Stimulated activated CD8-positive, alpha-beta memory T cell treated with anti-CD3 and anti-CD28 coated beads, Interleukin-7, amount 100 ng/mL, for 48 hours (primary cell): ENCODE results near the gene SCN10A.

Source experiments
- DNase-seq, 2 donors: peaks; one replicate each; pipeline ENCODE4 v3.0.0-alpha.2; 2020; ENCODE audit warnings: low read depth in 1 of 2; ENCODE audit errors: extremely low read depth in 1 of 2

The SCN10A gene

DNA sequence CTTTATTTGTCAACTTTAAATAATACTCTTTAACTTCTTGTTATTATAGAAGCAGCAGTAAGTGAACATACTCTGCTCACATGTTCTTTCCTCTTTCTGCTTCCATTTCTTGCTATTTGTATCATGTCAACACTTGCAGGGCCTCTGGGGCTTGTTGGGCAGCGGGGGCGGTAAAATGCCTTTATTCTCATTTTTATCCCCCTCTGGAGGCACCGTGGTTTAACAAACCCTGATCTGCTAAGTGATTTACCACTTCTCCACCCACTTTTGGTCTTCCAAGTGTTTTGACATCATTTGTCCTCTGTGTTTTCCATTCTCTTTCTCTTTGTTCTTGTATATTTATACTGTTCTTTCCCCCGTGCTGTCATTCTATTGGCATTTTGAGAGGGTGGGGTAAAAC lies 33.9 kb downstream of the SCN10A start:
- no peak for DNase-seq

DNA sequence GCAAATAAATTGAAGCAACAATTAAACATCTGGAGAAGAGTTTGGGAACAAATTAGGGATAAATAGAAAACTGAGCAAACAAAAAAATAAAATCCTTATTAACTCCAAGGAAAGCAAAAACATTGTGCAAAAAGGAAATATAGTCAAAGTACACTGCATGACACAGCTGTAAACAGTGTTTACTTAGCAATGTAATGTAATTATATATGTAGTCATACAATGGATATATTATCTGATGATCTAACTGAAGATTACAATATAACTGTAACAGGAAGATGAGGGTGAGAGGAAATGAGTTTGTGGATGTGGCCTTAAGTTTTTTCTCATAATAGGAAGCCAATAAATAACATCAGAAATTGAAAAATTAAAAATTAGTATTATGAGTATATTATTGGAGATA lies 42.5 kb downstream of the SCN10A start:
- no peak for DNase-seq

DNA sequence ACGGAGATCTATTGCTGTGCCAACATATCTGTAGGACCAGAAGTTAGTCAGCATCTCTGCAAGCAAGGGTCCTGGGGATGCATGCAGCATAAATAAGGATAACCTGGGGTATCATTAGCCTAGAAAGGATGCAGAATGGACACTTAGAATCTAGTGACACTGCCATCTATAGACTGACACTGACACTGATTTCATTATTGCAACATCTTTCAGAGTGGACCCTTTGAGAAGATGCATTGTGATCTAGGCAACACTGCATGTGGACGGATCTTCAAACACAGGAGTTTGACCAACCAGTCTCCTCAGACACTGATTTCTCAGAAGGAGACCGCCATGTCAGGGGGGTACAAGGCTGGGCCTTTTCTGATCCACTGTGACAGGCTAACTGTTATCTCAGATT lies 52.4 kb downstream of the SCN10A start:
- DNase-seq, result no peak

DNA sequence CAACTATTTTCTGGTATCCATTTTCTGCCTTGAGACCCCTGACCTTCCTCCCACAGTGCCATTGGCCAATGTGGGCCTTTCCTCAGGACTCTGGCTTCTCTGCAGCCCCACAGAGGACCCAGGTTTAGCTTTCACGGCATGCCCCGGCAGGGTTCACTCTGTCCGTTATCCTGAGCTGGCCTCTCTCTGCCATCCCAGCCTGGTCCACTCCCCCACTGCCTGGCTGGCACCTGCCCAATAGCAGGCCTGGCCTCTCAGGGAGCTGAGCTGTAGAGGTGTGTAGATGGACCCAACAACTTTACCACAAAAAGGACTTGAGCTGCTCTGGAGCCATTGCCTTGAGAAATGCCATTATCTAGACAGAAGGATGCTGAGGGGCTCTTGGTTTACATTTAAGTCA lies 57.5 kb downstream of the SCN10A start:
- no peak for DNase-seq

DNA sequence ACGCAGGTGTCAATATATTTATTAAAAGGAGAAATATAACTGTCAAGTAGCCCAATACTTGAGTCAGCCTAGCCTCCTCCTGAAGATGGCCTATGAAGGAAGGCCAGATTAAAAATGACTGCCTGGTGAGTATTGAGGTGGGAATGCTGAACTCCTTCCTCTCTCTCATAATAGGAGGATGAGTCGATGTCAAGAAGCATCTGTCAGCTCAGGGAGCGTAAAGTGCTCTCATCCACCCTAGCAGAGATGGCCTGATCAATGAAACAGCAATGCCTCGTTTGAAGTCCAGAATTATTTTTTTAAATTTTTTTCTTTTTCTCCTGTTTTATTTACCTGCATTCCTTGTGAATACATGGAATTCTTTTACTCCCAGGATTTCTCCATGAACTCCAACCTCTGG lies 58.3 kb downstream of the SCN10A start:
- DNase-seq, result no peak

DNA sequence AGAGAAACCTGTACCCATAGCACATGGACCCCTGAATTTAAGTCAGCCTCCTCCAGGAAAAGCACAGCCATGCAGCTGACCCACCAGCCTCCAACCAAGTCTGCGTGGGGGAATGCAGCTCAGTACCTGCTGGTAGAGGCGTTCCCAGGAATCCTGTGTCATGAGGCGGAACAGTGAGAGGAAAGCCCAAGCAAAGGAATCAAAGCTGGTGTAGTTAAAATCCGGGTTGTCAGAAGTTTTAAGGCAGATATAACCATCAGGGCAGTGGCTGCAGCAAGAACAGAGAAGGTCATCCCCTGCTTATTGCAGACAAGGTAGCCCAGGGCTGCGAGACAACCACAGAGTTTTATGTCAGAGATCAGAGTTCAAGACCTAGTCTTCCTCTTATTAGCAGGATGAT lies 59.1 kb downstream of the SCN10A start:
- DNase-seq, result no peak

DNA sequence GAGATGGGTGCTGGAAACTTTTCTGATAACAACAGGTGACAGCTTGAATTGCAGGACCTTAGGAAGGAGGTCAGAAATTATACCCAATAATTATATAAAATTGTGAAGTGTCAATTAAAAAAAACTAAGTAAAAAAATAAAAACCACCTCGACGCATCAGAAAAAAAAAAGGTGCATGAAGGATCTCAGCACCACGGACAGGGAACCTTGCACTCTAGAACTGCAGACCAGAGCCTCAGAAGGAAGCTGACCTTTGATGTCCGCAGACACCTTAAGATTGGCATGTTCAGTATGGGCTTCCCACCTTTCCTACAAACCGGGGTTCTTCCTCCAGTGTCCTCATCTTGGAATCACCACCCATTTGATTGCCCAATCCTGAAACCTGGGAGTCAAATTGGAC lies 60.9 kb downstream of the SCN10A start:
- no peak for DNase-seq

DNA sequence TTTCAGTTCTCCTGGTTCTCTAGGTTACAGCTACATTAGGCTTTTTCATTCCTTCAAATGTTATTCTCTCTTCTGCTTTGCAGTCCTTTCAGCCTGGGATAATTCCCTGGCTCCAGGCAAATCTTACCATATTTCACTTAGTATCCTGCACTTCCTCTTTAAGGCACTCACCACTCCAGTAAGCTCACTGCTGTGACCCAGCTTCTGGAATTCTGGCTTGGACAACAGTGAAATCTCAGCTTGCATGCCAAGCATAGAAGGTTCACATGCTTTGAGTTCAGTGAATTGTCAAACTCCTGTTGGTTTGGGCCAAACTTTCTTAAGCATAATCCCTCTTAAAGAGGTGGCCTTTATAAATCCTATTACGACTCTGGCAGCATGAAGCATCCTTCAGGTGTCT lies 69.4 kb downstream of the SCN10A start:
- no peak for DNase-seq

DNA sequence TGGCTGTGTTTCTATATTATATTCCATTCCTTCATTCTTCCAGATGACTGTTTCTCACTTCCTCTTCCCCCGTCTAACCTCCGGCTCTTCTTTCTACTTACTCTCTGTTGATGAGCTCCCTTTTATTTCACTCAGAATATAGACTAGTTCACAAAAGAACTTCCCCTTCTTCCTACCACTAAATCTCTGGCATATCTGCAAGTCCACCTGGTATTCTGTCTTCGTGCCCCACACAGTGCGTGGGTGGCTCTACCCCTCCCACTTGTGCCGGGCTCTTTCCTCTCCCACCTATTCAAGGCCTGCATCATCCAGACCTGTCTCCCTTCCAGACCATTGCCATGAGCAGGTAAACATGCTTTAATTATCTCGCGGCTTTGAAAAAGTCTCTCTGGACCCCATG lies 73.0 kb downstream of the SCN10A start:
- DNase-seq, result no peak

DNA sequence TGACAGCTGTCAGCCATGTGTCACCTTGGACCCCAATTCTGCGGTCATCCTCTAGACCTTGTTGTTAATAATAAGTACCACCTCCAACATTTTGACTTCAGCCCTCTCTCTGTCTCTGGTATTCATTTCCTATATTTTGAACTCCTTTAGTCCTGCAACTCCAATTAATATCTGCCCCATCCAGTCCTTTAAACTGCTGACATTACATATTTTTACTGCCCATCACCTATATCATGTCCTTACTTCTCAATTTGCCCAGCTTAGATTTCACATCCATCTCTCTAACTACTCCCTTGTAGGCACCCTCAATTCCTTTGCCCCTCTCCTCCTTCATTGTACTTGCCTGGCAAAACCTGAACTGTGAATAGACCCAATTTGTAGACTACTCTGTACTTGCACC lies 73.5 kb downstream of the SCN10A start:
- DNase-seq, result no peak

DNA sequence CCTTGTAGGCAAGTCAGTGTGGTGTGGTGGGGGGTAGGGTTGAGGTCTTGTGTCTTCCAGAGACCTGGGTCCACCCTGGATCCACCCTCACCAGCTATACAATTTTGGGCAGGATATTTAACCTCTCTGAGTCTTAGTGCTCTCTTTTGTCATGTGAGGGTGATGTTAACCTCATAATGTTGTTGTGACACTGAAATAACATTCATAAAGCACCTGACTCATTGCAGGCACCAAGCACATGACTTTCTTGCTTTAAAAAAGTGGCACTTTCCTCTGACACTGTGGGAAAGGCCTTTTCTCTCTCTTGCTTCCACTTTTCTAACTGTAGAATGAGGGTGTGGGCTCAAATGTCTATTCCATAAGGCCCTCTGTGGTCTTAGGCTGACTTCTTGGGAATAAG lies 75.5 kb downstream of the SCN10A start:
- no peak for DNase-seq

DNA sequence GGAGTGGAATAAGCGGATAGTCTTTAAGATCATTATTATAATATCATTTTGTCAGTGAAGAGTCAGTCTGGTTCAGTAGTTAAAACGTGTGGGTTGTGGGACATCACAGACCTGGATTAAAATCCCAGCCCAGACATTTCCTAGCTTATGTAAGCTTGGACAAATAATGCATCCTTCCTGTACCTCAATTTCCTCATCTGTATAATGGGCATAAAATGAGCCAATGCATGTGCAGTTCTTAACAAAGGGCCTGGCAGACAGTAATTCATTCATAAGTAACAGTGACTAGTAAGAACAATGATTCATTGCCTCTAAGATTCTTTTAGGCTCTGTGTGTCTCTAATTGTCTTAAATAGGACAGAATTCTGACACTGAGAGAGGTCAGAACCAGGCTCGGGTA lies 76.1 kb downstream of the SCN10A start:
- DNase-seq, result no peak

DNA sequence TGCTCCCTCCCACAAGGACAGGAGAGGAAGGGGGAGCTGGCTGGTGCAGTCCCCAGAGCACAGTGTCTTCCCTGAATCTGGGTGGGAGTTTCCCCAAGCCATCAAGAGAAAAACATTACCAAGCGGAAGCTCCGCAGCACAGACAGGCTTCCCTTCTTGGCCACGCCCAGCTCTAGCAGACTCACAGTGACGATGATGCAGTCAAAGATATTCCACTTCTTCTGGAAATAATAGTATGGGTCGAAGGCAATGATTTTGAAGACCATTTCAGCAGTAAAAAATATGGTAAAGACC lies 76.7 kb downstream of the SCN10A start:
- no peak for DNase-seq

DNA sequence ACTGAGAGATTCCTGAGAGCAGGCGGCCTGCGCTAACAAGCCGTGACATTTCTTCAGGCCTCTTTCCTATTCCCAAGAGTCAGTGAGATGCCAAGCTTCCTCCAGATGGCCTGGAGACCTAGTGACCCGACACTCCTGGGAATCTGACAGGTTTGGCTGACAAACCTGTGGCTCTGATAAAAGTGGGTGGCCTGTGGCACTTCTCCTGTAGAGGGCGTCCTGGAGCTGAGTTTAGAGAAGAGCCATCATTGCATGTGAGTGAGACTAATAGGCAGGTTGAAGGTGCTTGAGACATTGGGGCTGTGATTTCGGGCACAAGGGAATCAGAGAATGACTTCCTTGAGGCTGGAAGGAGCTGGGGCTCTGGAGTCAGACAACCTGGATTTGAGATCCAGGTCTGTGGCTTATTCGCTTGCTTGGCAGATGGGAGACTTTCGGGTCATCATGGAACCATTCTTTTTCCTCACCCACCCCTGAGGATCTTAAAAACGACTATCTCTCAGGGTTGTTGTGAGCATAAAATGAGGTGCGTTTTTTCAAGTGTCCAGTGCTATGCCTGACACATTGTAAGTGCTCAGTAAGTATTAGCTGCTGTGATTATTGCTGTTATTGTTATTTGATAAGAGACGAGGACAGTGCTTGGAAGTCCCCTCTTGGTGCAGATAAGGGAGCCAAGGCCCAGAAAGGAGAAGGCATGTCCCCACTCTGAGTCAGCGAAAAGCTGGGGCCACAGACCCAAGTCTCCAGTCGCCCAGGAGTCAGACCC lies 77.2 kb downstream of the SCN10A start:
- DNase-seq, result peak in 1 of 2 donors; percentile 7

DNA sequence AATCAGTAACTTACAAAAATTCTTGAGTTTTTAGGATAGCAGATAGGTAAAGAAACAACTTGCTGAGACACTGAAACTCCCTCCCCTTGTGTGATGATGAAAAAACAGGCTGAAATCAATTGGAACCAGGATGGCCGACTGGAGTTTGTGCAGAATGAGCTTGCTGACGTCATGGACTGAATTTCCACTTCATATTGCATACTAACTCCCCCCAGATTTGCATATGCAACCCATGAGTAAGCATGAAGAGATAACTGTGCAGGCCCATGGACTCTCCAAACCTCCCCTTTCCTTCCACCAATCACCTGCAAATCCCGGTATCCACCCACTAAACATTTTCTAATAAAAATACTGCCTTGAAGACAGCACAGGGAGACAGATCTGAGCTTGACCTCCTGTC lies 84.5 kb downstream of the SCN10A start:
- no peak for DNase-seq

DNA sequence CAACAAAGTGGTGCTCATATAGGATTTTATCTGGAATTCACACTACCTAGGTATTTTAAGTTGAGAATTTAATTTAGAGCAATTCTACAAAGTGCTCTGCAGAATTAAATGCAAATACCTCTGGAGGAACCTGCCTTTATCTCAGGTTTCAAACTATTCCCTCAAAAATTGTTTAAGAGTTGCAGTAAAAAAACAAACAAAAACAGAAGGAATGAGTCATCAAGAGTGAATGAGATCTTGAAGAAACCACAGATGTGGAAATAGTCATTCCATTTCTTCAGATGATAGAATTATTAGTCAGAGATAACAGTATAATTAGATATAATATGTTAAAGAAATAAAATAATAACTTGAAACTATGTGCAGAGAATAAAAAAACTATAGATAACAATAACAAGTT lies 85.7 kb downstream of the SCN10A start:
- no peak for DNase-seq

DNA sequence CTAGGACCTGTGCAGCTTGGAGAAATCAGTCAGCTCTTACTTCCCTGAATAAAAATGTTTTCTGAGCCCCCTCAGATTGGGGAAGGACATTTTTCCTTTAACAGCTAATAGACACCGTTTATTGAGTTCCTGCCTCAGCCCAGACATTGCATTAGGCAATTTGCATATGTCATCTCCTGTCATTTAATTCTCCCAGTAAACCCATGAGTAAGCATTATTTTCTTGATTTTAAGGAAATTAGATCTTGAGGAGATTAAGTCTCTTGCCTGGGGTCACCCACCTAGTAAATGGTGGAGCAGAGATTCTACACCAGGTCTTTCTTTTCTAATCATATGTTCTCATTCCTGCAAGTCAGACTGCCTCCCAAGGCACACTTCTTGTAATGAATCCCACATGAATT lies 88.0 kb downstream of the SCN10A start:
- no peak for DNase-seq

DNA sequence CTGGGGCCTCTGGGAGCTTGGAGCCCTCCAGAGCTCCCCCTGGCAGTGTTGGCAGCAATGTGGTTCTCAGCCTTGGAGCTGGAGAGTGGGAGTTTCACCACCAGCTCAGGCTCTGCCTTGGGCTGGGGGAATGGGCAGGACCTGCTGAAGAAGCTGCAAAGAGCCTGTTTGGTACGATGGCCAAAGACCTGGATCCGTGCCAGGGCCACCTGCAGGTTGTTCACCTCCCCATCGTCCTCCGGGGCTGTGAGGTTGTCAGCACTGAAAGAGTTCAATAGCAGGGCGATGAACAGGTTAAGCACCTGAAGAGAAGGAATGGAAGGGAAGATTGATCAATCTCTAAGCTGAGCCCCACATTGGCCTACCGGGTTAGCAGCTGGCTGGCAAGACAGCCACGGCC lies 89.3 kb downstream of the SCN10A start:
- DNase-seq, result no peak

DNA sequence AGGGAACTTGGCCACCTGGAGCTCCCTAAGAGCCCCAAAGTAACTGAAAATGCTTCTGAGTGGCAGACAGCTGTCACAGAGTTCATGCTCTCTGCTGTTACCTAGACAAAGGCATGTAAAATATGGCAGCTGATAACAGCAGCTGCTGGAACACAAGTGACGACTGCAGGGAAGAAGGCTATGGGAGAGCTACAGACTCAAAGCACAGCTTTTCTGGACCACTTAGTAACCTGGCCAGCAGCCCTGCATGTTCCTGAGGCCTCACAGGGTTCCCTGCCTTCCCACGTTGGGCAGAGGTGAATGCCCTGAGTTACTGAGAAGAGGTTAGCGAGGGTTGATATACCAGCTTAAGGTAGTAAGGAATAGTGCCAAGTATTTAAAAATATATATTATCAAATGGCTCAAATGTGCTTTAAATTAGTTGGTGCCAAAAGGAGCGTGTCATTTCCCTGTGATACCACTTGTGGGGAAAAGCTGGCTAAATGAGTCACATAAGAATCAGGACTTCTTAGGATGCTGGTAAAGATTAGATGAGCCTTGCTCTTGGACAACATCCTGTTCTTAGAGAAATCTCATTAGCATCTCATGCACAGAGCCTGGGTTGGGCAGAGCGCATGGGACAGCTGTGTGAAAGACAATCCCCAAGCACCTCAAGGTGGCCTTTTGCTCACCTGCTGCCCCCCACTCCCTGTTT lies 90.1 kb downstream of the SCN10A start:
- no peak for DNase-seq

DNA sequence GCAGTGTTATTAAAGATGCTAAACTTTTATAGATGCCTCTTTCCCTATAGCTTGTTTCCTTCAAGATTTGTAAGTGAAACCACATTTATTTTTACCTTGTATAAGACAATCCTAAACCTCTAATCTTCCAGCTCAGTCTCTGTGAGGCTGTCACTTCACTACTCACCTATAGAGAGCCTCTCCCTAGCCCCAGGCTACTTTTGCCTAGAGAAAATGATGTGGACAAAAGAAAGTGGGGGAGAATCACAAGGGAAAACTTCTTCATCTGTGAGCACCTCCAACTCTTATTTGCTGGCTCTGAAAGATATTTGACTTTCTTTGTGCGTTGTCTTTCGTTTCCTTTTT lies 91.7 kb downstream of the SCN10A start:
- DNase-seq, result no peak

DNA sequence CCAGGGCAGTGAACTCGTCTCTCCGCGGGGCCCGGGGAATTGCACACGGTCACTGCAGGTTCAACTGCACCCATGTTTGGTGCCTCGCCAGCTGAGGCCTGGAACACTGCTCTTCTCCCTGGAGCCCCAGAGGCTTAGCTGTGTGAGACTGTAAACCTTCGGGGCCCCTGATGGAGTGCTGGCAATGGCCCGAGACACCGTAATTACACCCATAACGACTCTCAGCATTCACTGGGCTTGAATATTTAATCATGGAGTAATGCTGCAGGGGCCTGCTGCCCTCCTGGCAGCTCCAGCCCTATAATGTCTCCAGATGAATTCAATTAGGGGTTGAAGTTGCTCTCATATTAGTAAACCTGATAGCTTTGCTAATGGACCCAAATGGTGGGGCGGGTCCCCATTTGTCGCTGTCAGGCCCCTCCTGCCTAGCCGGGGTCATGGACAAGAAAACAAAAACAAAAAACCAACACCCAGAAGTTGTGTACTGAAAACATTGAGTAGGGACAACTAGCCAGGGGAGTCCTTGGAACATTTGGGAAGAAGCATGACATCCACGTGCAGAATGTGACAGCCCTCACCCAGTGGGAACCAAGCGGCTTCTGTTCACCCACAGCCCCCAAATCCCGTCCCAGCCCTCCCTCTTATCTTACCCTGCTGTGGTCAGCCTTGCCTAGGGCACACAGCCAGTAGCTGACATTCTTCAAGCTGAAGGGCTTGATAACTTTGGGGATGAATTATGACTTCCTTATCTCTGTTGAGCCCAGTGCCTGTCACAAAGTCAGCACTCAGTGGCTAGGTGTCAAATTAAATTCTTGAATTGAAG lies 92.2 kb downstream of the SCN10A start:
- DNase-seq, result no peak
